ENCODE results near the gene LRRC8A. TPM values are rescaled to one million over a fixed set of nuclear protein-coding genes. Genes with fewer than 3 reads are reported as not detected.

LRRC8A gene
- total RNA-seq, 4 donors from 2014 or later = 38.1 to 95.1 (median 49.9) TPM

DNA sequence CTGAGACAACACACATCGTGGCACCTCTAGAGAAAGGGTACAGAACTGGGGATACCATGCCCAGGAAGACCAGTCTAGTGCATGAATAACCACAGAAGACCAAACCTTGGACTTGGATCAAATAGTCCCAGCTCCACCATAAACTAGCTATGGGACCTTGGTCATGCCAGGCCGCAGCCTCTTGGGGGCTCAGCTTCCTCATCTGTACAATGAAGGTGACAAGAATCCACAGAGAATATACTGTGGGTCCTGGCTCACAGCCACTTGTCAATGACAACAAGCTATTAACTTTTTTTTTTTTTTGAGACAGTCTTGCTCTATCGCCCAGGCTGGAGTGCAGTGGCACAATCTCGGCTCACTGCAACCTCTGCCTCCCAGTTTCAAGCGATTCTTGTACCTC lies 4.1 kb upstream of the LRRC8A start:
- H3K4me1 ChIP-seq = peaks cover 0 to 28% (median 0%) of the 10 kb centered on the region in 3 donors
- WGBS, 2 donors (ENCODE audit: low coverage in 1 of 2) = 80 to 94% methylated on average over 4 to 5 of the region's 5 CpGs

DNA sequence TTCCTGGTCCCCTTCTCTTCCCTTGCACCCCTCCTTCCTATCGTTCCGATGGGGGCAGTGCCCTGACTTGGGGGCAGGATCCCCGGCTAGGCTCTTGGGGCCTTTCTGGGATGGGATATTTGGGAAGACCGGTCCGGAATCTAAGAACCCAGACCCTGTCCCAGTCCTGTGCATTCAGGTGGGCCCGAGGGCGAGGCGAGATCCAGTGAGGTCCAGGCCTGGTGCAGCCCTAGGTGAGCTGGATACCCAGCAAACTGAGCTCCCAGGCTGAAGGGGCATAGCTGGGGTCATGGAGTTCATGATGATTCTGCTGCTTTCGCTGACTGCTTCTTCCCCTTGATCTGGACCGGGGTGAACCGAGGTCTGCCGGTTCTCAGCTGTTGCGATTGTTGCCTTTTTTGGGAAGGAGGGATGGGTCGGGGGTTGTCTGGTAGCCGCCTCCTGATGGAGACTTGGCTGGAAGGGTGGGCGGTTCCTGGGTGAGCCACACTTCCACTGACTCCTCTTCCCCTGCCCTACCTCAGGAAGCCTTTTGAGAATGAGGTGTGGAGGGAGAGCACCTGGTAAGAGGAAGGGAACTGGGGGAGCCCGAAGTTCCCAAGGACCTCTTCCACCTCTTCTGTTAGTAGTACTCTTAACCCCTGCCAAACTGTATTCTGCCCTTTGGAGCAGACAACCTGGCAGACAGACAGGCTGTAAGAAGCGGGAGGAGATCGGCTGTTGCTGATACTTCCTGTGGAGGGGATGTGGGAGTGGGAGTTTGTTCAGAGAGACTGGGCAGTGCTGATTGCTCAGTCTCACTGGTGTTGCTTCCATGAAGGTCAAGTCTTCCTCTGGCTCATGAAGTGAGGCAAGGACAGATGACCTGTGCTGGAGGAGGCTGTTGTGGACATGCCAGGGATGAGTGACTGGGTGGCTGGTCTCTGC lies 1.0 kb downstream of the LRRC8A start:
- peak overlapping the region; percentile 64 to 87 for H3K4me3 ChIP-seq
- TF ChIP-seq POLR2A (IDR thresholded peaks at IDR 0.05) (no peak), EP300 (IDR thresholded peaks at IDR 0.05) (no peak), POLR2AphosphoS5 (IDR thresholded peaks at IDR 0.05) (no peak)
- TF ChIP-seq, protein P1, sequence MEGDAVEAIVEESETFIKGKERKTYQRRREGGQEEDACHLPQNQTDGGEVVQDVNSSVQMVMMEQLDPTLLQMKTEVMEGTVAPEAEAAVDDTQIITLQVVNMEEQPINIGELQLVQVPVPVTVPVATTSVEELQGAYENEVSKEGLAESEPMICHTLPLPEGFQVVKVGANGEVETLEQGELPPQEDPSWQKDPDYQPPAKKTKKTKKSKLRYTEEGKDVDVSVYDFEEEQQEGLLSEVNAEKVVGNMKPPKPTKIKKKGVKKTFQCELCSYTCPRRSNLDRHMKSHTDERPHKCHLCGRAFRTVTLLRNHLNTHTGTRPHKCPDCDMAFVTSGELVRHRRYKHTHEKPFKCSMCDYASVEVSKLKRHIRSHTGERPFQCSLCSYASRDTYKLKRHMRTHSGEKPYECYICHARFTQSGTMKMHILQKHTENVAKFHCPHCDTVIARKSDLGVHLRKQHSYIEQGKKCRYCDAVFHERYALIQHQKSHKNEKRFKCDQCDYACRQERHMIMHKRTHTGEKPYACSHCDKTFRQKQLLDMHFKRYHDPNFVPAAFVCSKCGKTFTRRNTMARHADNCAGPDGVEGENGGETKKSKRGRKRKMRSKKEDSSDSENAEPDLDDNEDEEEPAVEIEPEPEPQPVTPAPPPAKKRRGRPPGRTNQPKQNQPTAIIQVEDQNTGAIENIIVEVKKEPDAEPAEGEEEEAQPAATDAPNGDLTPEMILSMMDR (IDR thresholded peaks at IDR 0.05) = no peak
- 0% methylated on average over 2 to 8 of the region's 19 CpGs for WGBS, 2 donors (ENCODE audit: low coverage in 1 of 2)
- H3K36me3 ChIP-seq = peaks cover 0 to 33% of the 10 kb centered on the region in 2 donors
- peak overlapping the region; percentile 86 to 100 (median 97) for H3K27ac ChIP-seq
- ATAC-seq = no peak
- H3K9me3 ChIP-seq = no peaks in the 10 kb centered on the region
- H3K27me3 ChIP-seq = no peaks in the 10 kb centered on the region
- peaks cover 0 to 76% (median 28%) of the 10 kb centered on the region in 3 donors for H3K4me1 ChIP-seq

More for the DNA sequence above, 4.1 kb upstream of the LRRC8A start:
- no peaks in the 10 kb centered on the region for H3K27me3 ChIP-seq
- no peak overlapping the region for H3K27ac ChIP-seq
- H3K4me3 ChIP-seq = no peak overlapping the region
- H3K9me3 ChIP-seq = no peaks in the 10 kb centered on the region
- TF ChIP-seq, protein P1 (IDR thresholded peaks at IDR 0.05) = no peak
- TF ChIP-seq EP300 (IDR thresholded peaks at IDR 0.05) (no peak), POLR2AphosphoS5 (IDR thresholded peaks at IDR 0.05) (no peak), POLR2A (IDR thresholded peaks at IDR 0.05) (no peak)
- no peak for ATAC-seq
- no peaks in the 10 kb centered on the region for H3K36me3 ChIP-seq

DNA sequence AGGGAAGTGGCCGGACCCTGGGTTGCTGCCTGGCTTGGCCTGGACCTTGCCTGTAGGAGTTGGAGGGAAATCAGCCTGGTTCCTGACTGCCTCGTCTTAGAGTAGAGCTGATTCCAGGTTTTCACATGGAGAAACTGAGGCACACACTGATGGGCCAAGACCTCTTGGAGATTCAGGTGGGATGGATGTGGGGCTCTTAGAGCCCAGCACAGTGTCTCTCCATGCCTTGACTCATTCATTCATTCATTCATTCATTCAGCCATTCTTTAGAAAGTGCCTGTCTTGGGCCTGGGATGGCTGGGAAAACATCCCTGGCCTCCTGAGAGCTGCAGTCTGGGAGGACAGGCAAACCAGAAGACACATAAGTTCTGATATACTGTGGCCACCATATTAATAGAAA lies 2.2 kb downstream of the LRRC8A start:
- Histone ChIP-seq H3K27ac (peak overlapping the region in 3 of 4 donors; percentile 97 to 100 (median 97)), H3K9me3 (no peaks in the 10 kb centered on the region), H3K4me3 (peak overlapping the region in 1 of 2 donors; percentile 87), H3K27me3 (no peaks in the 10 kb centered on the region), H3K36me3 (peaks cover 0 to 45% of the 10 kb centered on the region in 2 donors), H3K4me1 (peaks cover 0 to 84% (median 39%) of the 10 kb centered on the region in 3 donors)
- no peak for ATAC-seq
- whole genome bisulfite sequencing, 2 donors (ENCODE audit: low coverage in 1 of 2) = no CpG with 5 or more reads among the region's 2 CpGs
- no peak for TF ChIP-seq POLR2AphosphoS5 (IDR thresholded peaks at IDR 0.05)
- TF ChIP-seq, protein P1 (IDR thresholded peaks at IDR 0.05) = no peak
- TF ChIP-seq EP300 (IDR thresholded peaks at IDR 0.05) = no peak
- TF ChIP-seq POLR2A (IDR thresholded peaks at IDR 0.05) = no peak

DNA sequence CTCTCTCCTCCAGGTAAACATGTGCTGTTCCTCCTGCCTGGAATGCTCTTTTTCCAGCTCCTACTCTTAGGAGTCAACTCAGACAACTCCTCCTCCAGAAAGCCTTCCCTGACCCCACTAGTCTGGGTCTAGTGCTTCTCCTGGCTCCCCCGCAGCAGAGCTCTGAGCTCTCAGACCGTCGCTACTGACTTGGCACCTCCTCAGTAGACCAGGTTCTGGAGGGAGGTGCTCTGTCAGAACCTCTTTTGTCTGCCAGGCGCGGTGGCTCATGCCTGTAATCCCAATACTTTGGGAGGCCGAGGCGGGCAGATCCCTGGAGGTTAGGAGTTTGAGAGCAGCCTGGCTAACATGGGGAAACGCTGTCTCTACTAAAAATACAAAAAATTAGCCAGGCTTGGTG lies 3.4 kb downstream of the LRRC8A start:
- Histone ChIP-seq H3K4me1 (peaks cover 0 to 86% (median 39%) of the 10 kb centered on the region in 3 donors), H3K27ac (peak overlapping the region in 3 of 4 donors; percentile 33 to 97 (median 97)), H3K9me3 (no peaks in the 10 kb centered on the region), H3K36me3 (peaks cover 0 to 55% of the 10 kb centered on the region in 2 donors), H3K27me3 (no peaks in the 10 kb centered on the region), H3K4me3 (no peak overlapping the region)
- TF ChIP-seq, protein P1 (IDR thresholded peaks at IDR 0.05) = no peak
- TF ChIP-seq POLR2A (IDR thresholded peaks at IDR 0.05) (no peak), POLR2AphosphoS5 (IDR thresholded peaks at IDR 0.05) (no peak), EP300 (IDR thresholded peaks at IDR 0.05) (no peak)
- no peak for ATAC-seq
- WGBS, 2 donors (ENCODE audit: low coverage in 1 of 2) = 100% methylated on average over 2 of the region's 8 CpGs; no CpG with 5 or more reads in 1 of the 2 donors
